ENCODE data around the gene KIF4A. TPM values are rescaled to one million over a fixed set of nuclear protein-coding genes. Genes with fewer than 3 reads are reported as not detected.

Gene KIF4A
- total RNA-seq, 1 experiment from 2014 or later, result 36.2 TPM

GRCh38 chrX:70279081-70279480 is 10.8 kb upstream of the KIF4A start:
- POLR2A ChIA-PET, result no interaction called here

GRCh38 chrX:70280573-70280972 is 9.3 kb upstream of the KIF4A start:
- H3K9me3 Mint-ChIP-seq, result no peaks in the 10 kb centered on the region
- H3K36me3 Mint-ChIP-seq, result no peaks in the 10 kb centered on the region
- DNase-seq (ENCODE audit: low spot score) (no peak), ATAC-seq (no peak)
- H3K27ac Mint-ChIP-seq, result no peak overlapping the region
- H3K4me3 Mint-ChIP-seq, result no peak overlapping the region
- H3K27me3 Mint-ChIP-seq (ENCODE audit: low read depth), result peaks cover 6% of the 10 kb centered on the region
- CTCF ChIA-PET, result no interaction called here
- POLR2A ChIA-PET, result no interaction called here
- H3K4me1 Mint-ChIP-seq, result no peaks in the 10 kb centered on the region
- TF ChIP-seq CTCF (IDR thresholded peaks at IDR 0.05) (no peak), TP53 (CRISPR knock-in tag; IDR thresholded peaks at IDR 0.05) (no peak), ZSCAN18 (CRISPR knock-in tag; IDR thresholded peaks at IDR 0.05) (no peak), HMGA2 (CRISPR knock-in tag; IDR thresholded peaks at IDR 0.05) (no peak), USF2 (CRISPR knock-in tag; IDR thresholded peaks at IDR 0.05) (no peak), ARID4B (CRISPR knock-in tag; IDR thresholded peaks at IDR 0.05; ENCODE audit: borderline replicate concordance) (no peak), SMAD4 (CRISPR knock-in tag; IDR thresholded peaks at IDR 0.05) (no peak), ZBTB43 (CRISPR knock-in tag; IDR thresholded peaks at IDR 0.05) (no peak), ZNF121 (CRISPR knock-in tag; IDR thresholded peaks at IDR 0.05) (no peak), HMGXB4 (CRISPR knock-in tag; IDR thresholded peaks at IDR 0.05) (no peak)

More at GRCh38 chrX:70279081-70279480, 10.8 kb upstream of the KIF4A start:
- Mint-ChIP-seq H3K4me3 (no peak overlapping the region), H3K36me3 (no peaks in the 10 kb centered on the region), H3K4me1 (no peaks in the 10 kb centered on the region), H3K27ac (no peak overlapping the region), H3K9me3 (no peaks in the 10 kb centered on the region), H3K27me3 (ENCODE audit: low read depth) (peaks cover 6% of the 10 kb centered on the region)
- CTCF ChIA-PET, result no interaction called here
- DNase-seq (ENCODE audit: low spot score) (no peak), ATAC-seq (no peak)
- TF ChIP-seq MLX (CRISPR knock-in tag; IDR thresholded peaks at IDR 0.05) (no peak), SMAD4 (CRISPR knock-in tag; IDR thresholded peaks at IDR 0.05) (no peak), E2F4 (CRISPR knock-in tag; IDR thresholded peaks at IDR 0.05; ENCODE audit: borderline replicate concordance, low read depth) (no peak), RELA (CRISPR knock-in tag; IDR thresholded peaks at IDR 0.05; ENCODE audit: borderline replicate concordance) (no peak), E2F5 (CRISPR knock-in tag; IDR thresholded peaks at IDR 0.05) (no peak), ELF4 (CRISPR knock-in tag; IDR thresholded peaks at IDR 0.05; ENCODE audit: low read depth) (no peak)
